Vagina (tissue), 2 donors: ENCODE measurements around the gene RNF26.

Experiments used
- CTCF ChIP-seq, 3 experiments: fragments of 450-650 bp in 2 of 3; fragments of 200-600 bp in 1 of 3; sonication (generic) in 1 of 3; IDR thresholded peaks; one replicate each; pipeline ENCODE4 v1.5.1; 2017 to 2019; ENCODE audit warnings: antibody characterized with exemption in 3 of 3, mild to moderate bottlenecking in 2 of 3, moderate library complexity in 2 of 3
- POLR2AphosphoS5 ChIP-seq, 2 donors: sonication (generic); formaldehyde crosslinking; IDR thresholded peaks; one replicate each; pipeline ENCODE4 v1.9.0; 2017; ENCODE audit warnings: antibody characterized with exemption in 2 of 2, mild to moderate bottlenecking in 2 of 2, low read depth in 1 of 2; ENCODE audit not compliant: insufficient read depth in 1 of 2

DNA sequence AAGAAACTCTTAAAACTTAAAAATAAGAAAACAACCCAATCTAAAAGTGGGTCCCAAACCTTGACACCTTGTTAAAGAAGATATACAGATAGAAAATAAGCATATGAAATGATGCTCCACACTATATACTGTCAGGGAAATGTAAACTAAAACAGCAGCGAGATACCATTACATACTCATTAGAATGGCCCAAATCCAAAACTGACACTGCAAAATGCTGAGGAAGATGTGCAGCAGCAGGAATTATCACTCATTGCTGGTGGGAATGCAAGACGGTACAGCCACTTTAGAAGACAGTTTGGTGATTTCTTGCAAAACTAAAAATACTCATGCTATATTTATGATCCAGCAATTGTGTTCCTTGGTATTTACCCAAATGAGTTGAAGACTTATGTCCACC lies 5.0 kb upstream of the RNF26 start:
- TF ChIP-seq CTCF (IDR thresholded peaks at IDR 0.05) (no peak), POLR2AphosphoS5 (IDR thresholded peaks at IDR 0.05; ENCODE audit: insufficient read depth in 1 of 2, low read depth in 1 of 2) (no peak)
